B cell (primary cell): ENCODE data around the gene IRS1. TPM values are rescaled to one million over a fixed set of nuclear protein-coding genes. Genes with fewer than 3 reads are reported as not detected.
A peak's percentile ranks its signal among the peaks of the same experiment; 100 is the strongest.

Experiments used
- ATAC-seq: fragments of 200-7000 bp; cut with Tn5 transposase; one replicate; pipeline ENCODE4 v1.10.0; 2021; ENCODE audit warnings: low read depth, mild to moderate bottlenecking, moderate number of reproducible peaks, moderate library complexity
- CTCF ChIA-PET: fragments of 350-600 bp; sonication (Branson Sonifier 250); formaldehyde crosslinking; loops from one replicate; lab custom pipeline; 2021; ENCODE audit warnings: antibody characterized with exemption, inconsistent platforms; lab: Charles Lee
- POLR2A ChIA-PET: fragments of 350-600 bp; sonication (Branson Sonifier 250); formaldehyde crosslinking; loops from one replicate; lab custom pipeline; 2021; ENCODE audit warnings: antibody characterized with exemption; lab: Charles Lee
- DNase-seq: peaks from one replicate; pipeline ENCODE4 v3.0.0; 2013
- H2AFZ ChIP-seq: 2 replicates; pipeline ENCODE4 v1.6.1; 2012; ENCODE audit warnings: mild to moderate bottlenecking, low read depth, low read length; ENCODE audit not compliant: insufficient read depth, poor library complexity, severe bottlenecking
- H3K27ac ChIP-seq, 2 donors: 1 replicate in 1 of 2; 2 replicates in 1 of 2; pipeline ENCODE4 v1.5.1; 2012 to 2013; ENCODE audit warnings: low read length in 2 of 2, mild to moderate bottlenecking in 2 of 2, moderate library complexity in 1 of 2
- H3K27me3 ChIP-seq, 4 experiments: fragments of 200-600 bp in 1 of 4; sonication (generic) in 1 of 4; replicated peaks in 1 of 4; 1 replicate in 2 of 4; 2 replicates in 2 of 4; pipeline versions ENCODE4 v1.6.1 to v1.7.0; 2013 to 2016; ENCODE audit warnings: low read length in 3 of 4, mild to moderate bottlenecking in 2 of 4, mixed read lengths in 1 of 4, moderate library complexity in 1 of 4; ENCODE audit not compliant: insufficient read depth in 4 of 4, control insufficient read depth in 3 of 4; ENCODE audit errors: control extremely low read depth in 1 of 4
- H3K36me3 ChIP-seq, 2 experiments: replicated peaks in 1 of 2; 1 replicate in 1 of 2; 2 replicates in 1 of 2; pipeline versions ENCODE4 v1.6.1 to v1.7.1; 2013; ENCODE audit warnings: low read length in 1 of 2; ENCODE audit not compliant: insufficient read depth in 2 of 2, control insufficient read depth in 1 of 2; ENCODE audit errors: control extremely low read depth in 1 of 2, extremely low read depth in 1 of 2
- H3K4me1 ChIP-seq, 2 donors: fragments of 200-600 bp in 1 of 2; sonication (generic) in 1 of 2; 1 replicate in 1 of 2; 2 replicates in 1 of 2; pipeline versions ENCODE4 v1.5.1 to v1.6.1; 2013 to 2017; ENCODE audit warnings: low read length in 2 of 2; ENCODE audit not compliant: control insufficient read depth in 2 of 2, insufficient read depth in 2 of 2
- H3K4me2 ChIP-seq: replicated peaks from 2 replicates; pipeline ENCODE3; 2012; ENCODE audit warnings: mild to moderate bottlenecking, low read depth, low read length; ENCODE audit not compliant: poor library complexity, severe bottlenecking
- H3K4me3 ChIP-seq, 5 experiments: fragments of 200-600 bp in 1 of 5; sonication (generic) in 1 of 5; 1 replicate in 3 of 5; 2 replicates in 2 of 5; pipeline versions ENCODE4 v1.5.1 to v1.7.0; 2011 to 2016; ENCODE audit warnings: low read length in 4 of 5, mild to moderate bottlenecking in 4 of 5, low read depth in 2 of 5, control low read depth in 1 of 5, moderate library complexity in 1 of 5; ENCODE audit not compliant: insufficient read depth in 1 of 5; ENCODE audit errors: control extremely low read depth in 1 of 5, extremely low read depth in 1 of 5
- H3K79me2 ChIP-seq: fragments of 200-600 bp; sonication (generic); one replicate; pipeline ENCODE4 v1.6.0; 2016; ENCODE audit warnings: low read length; ENCODE audit not compliant: control insufficient read depth, insufficient read depth
- H3K9ac ChIP-seq: fragments of 200-600 bp; sonication (generic); 2 replicates; pipeline ENCODE4 v1.6.1; 2017; ENCODE audit warnings: mild to moderate bottlenecking, low read length, moderate library complexity
- H3K9me3 ChIP-seq, 3 donors: one replicate each; pipeline versions ENCODE4 v1.6.1 to v1.7.1; 2013; ENCODE audit warnings: low read length in 2 of 3; ENCODE audit not compliant: control insufficient read depth in 2 of 3, insufficient read depth in 1 of 3; ENCODE audit errors: control extremely low read depth in 1 of 3
- H4K20me1 ChIP-seq: 2 replicates; pipeline ENCODE4 v1.6.0; 2012; ENCODE audit warnings: mild to moderate bottlenecking, low read length; ENCODE audit not compliant: insufficient read depth, control insufficient read depth, poor library complexity, severe bottlenecking
- H3K27ac Mint-ChIP-seq: one replicate; pipeline ENCODE4 v1.8.0; 2021; ENCODE audit warnings: mixed read lengths
- H3K27me3 Mint-ChIP-seq: one replicate; pipeline ENCODE4 v1.8.0; 2021; ENCODE audit warnings: mixed read lengths
- H3K4me1 Mint-ChIP-seq: one replicate; pipeline ENCODE4 v1.8.0; 2021; ENCODE audit warnings: mixed read lengths
- H3K4me3 Mint-ChIP-seq: one replicate; pipeline ENCODE4 v1.8.0; 2021; ENCODE audit warnings: mixed read lengths
- H3K9me3 Mint-ChIP-seq: one replicate; pipeline ENCODE4 v1.8.0; 2022; ENCODE audit warnings: mixed read lengths; ENCODE audit not compliant: insufficient read depth
- CTCF ChIP-seq: fragments of 200-600 bp; IDR thresholded peaks from one replicate; pipeline ENCODE4 v1.8.0; 2022; ENCODE audit warnings: antibody characterized with exemption, mild to moderate bottlenecking
- EZH2 ChIP-seq: IDR thresholded peaks from 2 replicates; pipeline ENCODE4 v1.6.1; 2012; ENCODE audit warnings: borderline replicate concordance, low read depth, mild to moderate bottlenecking, moderate library complexity, low read length; ENCODE audit not compliant: insufficient read depth, poor library complexity, severe bottlenecking
- WGBS: methylation state at CpG from one replicate; pipeline ENCODE4 v1.1.5; 2013; ENCODE audit warnings: missing lambda C conversion rate; ENCODE audit not compliant: insufficient coverage; 5-methylcytosine and 5-hydroxymethylcytosine counted together
- intact Hi-C: fragments of 100-400 bp; cut with micrococcal nuclease; formaldehyde crosslinking; loops from one replicate; pipeline ENCODE4 v1.10.0; 2022
- polyA plus RNA-seq: library from polyadenylated mRNA; depleted of rRNA; stranded (reverse); fragments of >200 nt; gene quantifications from 2 replicates; pipeline ENCODE4 v1.2.3, GENCODE V29; 2012
- total RNA-seq, 2 donors: library from RNA; stranded (reverse); fragments of 120-200 nt in 1 of 2; gene quantifications; 1 replicate in 1 of 2; 2 replicates in 1 of 2; pipeline versions ENCODE4 v1.2.3 to v1.2.4, GENCODE V29; 2013 to 2022

Gene IRS1
- total and polyA plus RNA-seq, 2 donors (not counting 1 experiment from before 2014, with no cell fraction given): 3.8 to 11.9 TPM

- ChIA-PET CTCF (interaction anchor here (0.8 to 1.6 kb wide), 4 partner anchors 8 to 1868 kb away, joined by 3 to 4 read pairs (median 3); no protein-coding TSS in a partner anchor), POLR2A (interaction anchor here (0.9 kb wide), 1 partner anchor 69 kb away, joined by 3 read pairs; no protein-coding TSS in a partner anchor)
- Histone ChIP-seq H3K4me1 (peaks cover 57 to 69% of the 10 kb centered on the region in 2 donors), H4K20me1 (peaks cover 9% of the 10 kb centered on the region), H3K9me3 (peaks cover 0 to 5% (median 0%) of the 10 kb centered on the region in 3 donors), H3K27ac (peak overlapping the region; percentile 95 to 99), H3K27me3 (no peaks in the 10 kb centered on the region), H3K4me2 (peak overlapping the region; percentile 87), H3K79me2 (peaks cover 75% of the 10 kb centered on the region), H3K4me3 (no peak overlapping the region), H3K36me3 (peaks cover 0 to 2% of the 10 kb centered on the region in 2 experiments), H2AFZ (no peak overlapping the region), H3K9ac (no peak overlapping the region)
- Mint-ChIP-seq H3K27ac (peak overlapping the region; percentile 100), H3K9me3 (no peaks in the 10 kb centered on the region), H3K27me3 (no peaks in the 10 kb centered on the region), H3K4me1 (peaks cover 68% of the 10 kb centered on the region), H3K4me3 (peak overlapping the region; percentile 98)
- DNase-seq: no peak
- intact Hi-C loops: loop anchor here (5.0 kb wide), 1 partner anchor 39 kb away; no protein-coding TSS in a partner anchor
- 90% methylated on average over 2 of the region's 12 CpGs for WGBS
- TF ChIP-seq CTCF (no peak), EZH2 (no peak)
- ATAC-seq: no peak
Observed at GRCh38 chr2:226837787-226838603, 38.4 kb upstream of the IRS1 start.

- H4K20me1 ChIP-seq: peaks cover 9% of the 10 kb centered on the region
- peaks cover 72% of the 10 kb centered on the region for H3K79me2 ChIP-seq
- TF ChIP-seq CTCF (no peak), EZH2 (no peak)
- peak overlapping the region; percentile 98 for H3K9ac ChIP-seq
- H2AFZ ChIP-seq: no peak overlapping the region
- no peaks in the 10 kb centered on the region for H3K9me3 Mint-ChIP-seq
- H3K9me3 ChIP-seq: peaks cover 0 to 5% (median 0%) of the 10 kb centered on the region in 3 donors
- H3K4me3 ChIP-seq: peak overlapping the region in 2 of 5 experiments; percentile 85 to 89
- H3K4me3 Mint-ChIP-seq: peak overlapping the region; percentile 98
- H3K27me3 ChIP-seq: no peaks in the 10 kb centered on the region
- DNase-seq: no peak
- peaks cover 0 to 2% of the 10 kb centered on the region in 2 experiments for H3K36me3 ChIP-seq
- no peaks in the 10 kb centered on the region for H3K27me3 Mint-ChIP-seq
- H3K27ac ChIP-seq: peak overlapping the region; percentile 95 to 99
- peaks cover 50 to 62% of the 10 kb centered on the region in 2 donors for H3K4me1 ChIP-seq
- H3K4me2 ChIP-seq: peak overlapping the region; percentile 87
- 91% methylated on average over 7 of the region's 7 CpGs for WGBS
- H3K27ac Mint-ChIP-seq: peak overlapping the region; percentile 100
- H3K4me1 Mint-ChIP-seq: peaks cover 61% of the 10 kb centered on the region
- ATAC-seq: no peak
- intact Hi-C loops: loop anchor here (5.0 kb wide), 1 partner anchor 40 kb away; no protein-coding TSS in a partner anchor
- ChIA-PET CTCF (interaction anchor here (0.8 to 1.6 kb wide), 2 partner anchors 8 to 148 kb away, joined by 3 read pairs; no protein-coding TSS in a partner anchor), POLR2A (no interaction called here)
Observed at GRCh38 chr2:226837334-226837733, 37.7 kb upstream of the IRS1 start.
